NB4 (cell line): Measurements from ENCODE around the gene SEPTIN10.

Experiments
- CTCF ChIP-seq: IDR thresholded peaks from one replicate; pipeline ENCODE4 v1.5.1; 2012; ENCODE audit warnings: low read depth, low read length
- POLR2A ChIP-seq: IDR thresholded peaks from 2 replicates; pipeline ENCODE4 v1.6.1; 2011; ENCODE audit warnings: mild to moderate bottlenecking; ENCODE audit not compliant: insufficient read length; ENCODE audit errors: extremely low read depth

GRCh38 chr2:109557309-109557708 lies 56.5 kb downstream of the SEPTIN10 start:
- TF ChIP-seq POLR2A (no peak), CTCF (no peak)
